ENCODE measurements around the gene LRP2BP.
"Not testable (repeated sequence)": the region's sequence is repeated elsewhere in the genome, so short reads cannot be mapped to it uniquely, and the experiment has no call there.

LRP2BP gene

GRCh38 chr4:185358959-185359358, 36.8 kb downstream of the LRP2BP start:
- DNase-seq: no peak

DNA sequence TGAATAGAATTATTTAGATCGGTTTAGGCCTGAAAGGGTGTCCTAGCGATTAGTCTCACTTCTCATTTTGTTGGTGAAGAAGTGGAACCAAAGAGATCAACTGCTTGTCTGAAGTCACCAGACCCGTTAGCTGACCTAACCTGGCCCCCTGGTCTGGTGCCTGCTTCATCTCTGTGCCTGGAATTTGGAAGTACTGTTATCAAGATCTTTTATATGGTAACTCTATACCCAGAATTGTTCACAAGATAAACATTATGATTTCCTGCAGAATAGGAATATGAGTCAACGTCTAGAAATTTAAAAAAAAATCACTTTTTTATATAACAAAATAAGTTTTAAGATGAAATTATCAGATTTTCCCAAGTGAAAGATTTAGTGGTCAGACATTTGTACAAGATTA, 37.2 kb downstream of the LRP2BP start:
- DNase-seq: no peak

- no peak for DNase-seq
Observed at GRCh38 chr4:185357733-185358440, 37.8 kb downstream of the LRP2BP start.

DNA sequence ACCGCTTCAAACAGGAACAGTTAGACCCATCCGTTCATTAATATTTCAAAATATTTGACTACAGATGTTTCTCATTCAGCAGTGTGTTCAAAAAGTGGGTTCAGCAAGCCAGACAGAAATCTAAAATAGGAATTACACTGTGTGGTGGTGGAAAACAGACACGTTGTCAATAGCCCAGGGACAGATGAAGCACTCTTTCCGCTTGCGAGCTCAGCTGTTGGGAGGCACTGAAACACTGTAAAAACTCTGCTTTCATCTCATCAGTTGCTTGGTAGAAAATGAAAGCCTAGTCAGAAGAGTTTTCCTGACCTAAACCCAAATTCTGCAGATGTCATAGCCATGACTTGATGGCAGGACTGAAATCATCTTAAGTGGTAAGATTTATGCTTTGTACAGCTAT, 38.5 kb downstream of the LRP2BP start:
- DNase-seq: no peak

DNA sequence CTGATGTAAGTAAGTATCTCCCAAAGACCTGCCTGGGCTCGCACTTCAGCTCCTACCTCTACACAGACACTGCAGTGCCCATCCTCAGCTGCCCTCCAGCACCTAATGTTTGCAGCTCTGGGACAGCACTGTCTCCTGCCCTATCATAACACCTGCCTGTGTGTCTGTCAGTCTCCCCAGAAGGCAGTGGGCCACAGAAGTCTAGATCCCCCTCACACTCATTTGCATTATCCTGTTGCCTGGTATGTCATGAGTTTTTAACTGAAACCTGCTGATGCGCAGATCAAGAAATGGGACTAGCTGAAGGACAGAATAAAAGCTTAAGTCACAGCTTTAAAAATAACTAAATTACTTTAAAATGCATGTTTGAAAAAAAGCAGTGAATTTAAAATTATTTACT, 43.0 kb downstream of the LRP2BP start:
- no peak for DNase-seq

DNA sequence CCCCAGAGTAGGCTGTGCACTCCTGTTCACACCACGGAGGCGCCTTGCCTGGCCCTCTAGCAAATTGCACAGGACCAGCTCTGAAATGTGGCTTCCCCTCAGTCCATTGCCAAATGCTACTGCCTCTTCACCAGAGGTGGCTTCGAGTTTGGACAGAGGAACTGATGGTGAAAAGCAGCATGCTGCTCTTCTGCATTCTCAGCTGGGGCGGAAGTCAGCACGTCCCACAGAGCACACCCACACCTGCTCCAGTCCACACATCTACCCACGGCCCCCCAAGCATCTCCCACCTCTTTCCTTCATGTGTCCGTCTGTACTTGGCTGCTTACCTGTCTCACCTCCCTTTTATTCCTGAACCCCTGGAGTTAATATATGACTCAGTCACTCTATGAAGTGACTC, 43.5 kb downstream of the LRP2BP start:
- DNase-seq: no peak

DNA sequence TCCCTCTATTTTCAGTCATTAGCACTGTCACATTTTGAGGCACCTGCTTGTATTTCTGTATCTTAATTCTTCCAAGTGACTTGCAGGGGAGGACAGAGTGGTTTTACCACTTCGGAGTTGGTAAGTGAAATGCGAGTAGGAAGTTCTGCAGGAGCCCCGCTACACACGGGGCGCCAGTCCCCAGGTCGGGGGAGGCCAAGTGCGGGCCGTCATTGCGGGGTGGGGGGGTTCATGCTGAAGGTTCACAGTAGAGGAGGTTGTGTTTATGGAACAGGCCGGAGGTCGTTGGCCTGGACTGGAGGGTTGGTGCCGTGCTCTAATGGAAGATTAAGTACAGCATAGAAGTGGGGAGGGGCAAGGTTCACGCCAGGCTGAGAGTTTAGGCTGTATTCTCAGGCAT, 44.0 kb downstream of the LRP2BP start:
- DNase-seq: no peak

GRCh38 chr4:185346975-185347601, 48.6 kb downstream of the LRP2BP start:
- DNase-seq: no peak

GRCh38 chr4:185344743-185345538, 50.8 kb downstream of the LRP2BP start:
- no peak for DNase-seq

DNA sequence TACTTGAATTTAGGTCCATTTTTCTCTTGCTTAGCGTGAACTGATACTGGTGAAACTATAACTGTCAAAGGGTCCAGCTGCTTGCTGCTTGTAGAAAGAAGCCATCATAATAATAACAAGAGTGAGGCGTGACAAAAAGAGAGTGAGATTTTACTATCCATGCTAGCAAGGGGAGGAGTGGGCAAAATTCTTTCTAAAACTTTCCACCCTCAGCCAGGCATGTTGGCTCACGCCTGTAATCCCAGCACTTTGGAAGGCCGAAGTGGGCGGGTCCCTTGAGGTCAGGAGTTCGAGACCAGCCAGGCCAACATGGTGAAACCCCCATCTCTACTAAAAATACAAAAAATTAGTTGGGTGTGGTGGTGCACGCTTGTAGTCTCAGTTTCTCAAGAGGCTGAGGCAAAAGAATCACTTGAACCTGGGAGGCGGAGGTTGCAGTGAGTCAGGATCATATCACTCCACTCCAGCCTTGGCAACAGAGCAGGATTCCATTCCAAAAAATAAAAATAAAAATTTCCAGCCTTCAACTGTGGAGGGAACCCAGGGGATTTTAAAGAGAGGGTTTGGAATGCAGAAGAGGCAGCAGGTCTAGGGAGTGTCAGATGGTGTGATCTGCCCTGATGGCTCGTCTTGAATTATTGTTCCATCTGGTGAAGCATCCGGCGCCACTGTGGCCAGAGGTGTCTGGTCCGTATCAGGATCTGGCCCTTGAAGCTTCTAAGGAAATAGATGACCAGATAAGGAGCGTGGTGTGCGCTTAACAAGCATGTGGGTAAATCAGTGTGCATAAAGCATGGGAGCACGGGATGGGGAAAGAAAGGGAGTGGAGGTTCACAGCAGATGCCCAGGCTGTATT, 51.8 kb downstream of the LRP2BP start:
- DNase-seq: no peak

DNA sequence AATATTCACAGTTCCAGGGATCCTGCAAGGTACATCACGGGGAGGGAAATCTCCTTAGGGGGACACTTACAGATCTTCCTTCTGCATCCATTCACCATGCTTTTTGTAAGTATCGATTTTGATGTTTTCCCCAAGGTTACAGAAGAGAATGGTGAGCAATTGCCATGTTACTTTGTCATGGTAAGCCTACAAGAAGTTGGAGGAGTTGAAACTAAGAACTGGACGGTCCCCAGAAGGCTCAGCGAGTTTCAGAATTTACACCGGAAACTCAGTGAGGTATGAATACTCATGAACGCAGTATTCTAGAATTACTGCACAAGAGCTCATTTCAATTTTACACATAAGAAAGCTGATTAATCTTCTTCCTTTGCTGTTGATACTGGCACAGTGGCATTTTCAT, 53.9 kb downstream of the LRP2BP start:
- DNase-seq: no peak

GRCh38 chr4:185341377-185341776, 54.3 kb downstream of the LRP2BP start:
- DNase-seq: no peak

DNA sequence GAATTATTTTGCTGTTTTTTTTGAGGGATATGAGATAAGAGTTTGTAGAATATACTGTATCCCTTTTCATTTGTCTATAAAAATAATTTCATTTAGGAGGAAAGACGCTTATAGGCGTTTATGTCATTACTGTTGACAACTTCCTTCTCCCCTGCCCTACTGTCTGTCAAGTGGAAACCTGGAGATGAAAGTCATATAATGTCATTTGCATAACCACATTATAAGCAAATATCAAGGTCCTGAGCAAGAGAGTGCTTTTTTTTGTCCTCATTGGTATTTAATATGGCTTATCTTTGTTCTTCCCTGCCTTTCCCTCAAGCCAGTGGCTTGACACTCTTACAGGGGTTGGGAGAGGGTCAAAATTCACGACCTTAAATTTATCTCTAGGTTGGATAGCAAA, 55.8 kb downstream of the LRP2BP start:
- DNase-seq: no peak

DNA sequence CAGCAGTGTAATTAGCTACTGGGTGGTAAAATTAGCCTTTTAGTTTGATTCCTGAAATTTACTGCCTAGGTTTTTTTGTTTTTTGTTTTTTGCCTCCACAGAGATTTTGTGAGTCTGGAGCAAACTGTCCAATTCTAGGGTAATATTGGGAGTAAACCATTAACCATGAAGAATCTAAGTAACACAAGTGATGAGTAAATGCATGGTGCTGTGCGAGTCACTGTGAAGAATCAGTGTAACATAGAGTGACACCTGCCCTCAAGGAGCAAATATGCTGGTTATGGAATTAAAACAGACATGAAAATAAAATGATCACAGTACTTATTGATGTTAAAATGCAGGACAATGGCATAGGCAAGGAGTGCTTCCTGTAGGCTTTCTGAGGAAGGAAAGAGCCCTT, 60.1 kb downstream of the LRP2BP start:
- no peak for DNase-seq

GRCh38 chr4:185334326-185334725, 61.4 kb downstream of the LRP2BP start:
- DNase-seq: no peak

DNA sequence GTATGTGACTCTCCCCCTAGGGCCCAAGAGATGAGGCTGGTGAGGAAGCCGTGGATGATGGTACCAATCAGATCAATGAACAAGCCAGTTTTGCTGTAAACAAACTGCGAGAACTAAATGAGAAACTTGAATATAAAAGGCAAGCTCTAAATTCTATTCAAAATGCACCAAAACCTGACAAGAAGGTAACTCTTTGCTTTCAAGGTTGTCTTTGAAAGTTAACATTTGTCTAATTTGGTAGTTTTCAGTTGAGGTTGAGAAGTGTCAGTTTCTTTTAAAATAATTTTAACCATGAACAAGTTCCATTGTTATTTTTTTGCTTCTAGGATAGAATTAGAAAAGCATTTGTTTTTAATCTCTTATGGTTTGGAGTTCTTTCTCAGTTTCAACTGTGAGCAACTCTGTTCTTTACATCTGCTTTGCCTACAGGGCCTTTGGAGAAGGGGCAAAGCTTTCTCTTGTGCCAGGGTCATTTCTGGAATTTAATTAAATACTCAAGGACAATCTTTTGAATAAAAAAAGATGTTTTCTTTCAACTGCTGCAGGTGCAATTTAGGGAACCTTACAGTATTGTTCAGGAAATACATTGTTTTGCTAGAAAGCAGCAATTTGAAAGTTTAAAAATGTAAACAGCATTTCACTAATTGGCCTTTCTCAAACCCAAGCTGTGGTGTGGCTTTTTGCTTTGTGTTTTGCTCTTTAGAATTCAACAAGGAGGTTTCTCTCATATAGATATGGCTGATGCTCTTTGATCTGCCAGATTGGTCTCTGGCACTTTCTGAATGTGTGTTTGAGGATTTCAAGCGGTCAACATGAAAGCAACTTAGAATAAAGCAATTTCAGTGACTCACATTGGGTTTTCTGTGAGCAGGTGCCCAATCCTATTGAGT, 62.9 kb downstream of the LRP2BP start:
- no peak for DNase-seq

DNA sequence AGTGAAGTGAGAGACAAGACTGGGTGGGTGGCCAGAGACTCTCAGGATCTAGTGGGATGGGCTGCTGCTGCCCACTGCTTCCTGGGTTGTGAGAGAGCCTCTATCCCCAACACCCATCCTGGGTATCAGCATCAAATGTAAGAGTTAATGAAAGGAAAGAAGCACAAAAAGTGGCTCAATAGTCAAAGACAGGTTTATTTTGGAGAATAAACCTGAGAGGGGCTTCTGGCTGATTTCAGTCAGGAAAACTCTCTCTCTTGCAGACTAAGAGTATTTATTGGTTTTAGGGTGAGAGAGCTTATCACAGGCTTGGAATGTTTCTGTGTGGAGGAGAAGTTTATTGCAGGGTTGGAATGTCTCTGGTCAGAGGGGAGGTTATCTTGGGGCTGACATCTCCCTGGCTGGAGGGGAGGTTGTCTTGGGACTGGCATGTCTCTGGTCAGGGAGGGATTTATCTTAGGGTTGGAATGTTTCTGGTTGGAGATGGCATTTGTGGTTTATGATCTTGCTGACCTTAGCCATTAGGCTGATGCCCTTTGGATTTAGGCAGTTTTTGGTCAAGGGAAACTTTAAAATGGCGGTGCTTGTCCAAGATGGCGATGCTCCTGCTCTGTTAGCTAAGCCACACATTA, 65.7 kb downstream of the LRP2BP start:
- DNase-seq: not testable (repeated sequence)

DNA sequence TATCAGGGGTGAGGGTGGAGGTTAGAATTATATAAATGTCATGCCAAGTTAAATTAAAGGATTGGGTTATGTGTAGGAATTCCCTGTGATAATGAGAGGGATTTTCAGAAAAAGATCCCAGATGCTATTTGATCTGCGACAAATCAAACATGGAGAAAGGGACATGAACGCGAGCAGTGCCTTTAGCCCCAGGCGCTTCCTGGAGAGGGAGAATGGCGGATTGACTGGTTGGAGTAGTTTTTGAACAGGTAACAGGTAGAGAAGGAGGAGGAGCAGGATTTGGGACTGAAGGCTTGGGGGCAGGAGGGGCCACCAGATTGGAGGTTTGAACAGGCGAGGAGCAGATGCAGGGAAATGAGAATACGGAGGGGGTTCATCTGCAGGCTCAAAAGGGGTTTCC, 67.1 kb downstream of the LRP2BP start:
- no peak for DNase-seq

- DNase-seq: not testable (repeated sequence)
Observed at GRCh38 chr4:185325721-185326120, 70.0 kb downstream of the LRP2BP start.

DNA sequence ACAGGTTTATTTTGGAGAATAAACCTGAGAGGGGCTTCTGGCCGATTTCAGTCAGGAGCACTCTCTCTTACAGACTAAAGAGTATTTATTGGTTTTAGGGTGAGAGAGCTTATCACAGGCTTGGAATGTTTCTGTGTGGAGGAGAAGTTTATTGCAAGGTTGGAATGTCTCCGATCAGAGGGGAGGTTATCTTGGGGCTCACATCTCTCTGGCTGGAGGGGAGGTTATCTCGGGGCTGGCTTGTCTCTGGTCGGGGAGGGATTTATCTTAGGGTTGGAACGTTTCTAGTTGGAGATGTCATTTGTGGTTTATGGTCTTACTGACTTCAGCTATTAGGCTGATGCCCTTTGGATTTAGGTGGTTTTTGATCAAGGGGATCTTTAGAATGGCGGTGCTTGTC, 71.4 kb downstream of the LRP2BP start:
- DNase-seq: not testable (repeated sequence)

GRCh38 chr4:185323606-185324005, 72.1 kb downstream of the LRP2BP start:
- no peak for DNase-seq

GRCh38 chr4:185322803-185323202, 72.9 kb downstream of the LRP2BP start:
- DNase-seq: no peak

All from activated CD4-positive, CD25-positive, alpha-beta regulatory T cell (primary cell).